Tibial nerve (tissue), 3 donors: ENCODE data around the gene FAM135A.

Source experiments
- POLR2A ChIP-seq, 2 donors: fragments of 450-650 bp; IDR thresholded peaks; one replicate each; pipeline ENCODE4 v1.6.1; 2017; ENCODE audit warnings: antibody characterized with exemption in 2 of 2, mild to moderate bottlenecking in 2 of 2, moderate library complexity in 2 of 2
- TF ChIP-seq, protein P1 (sequence below), 5 experiments: fragments of 200-600 bp in 3 of 5; fragments of 450-650 bp in 2 of 5; sonication (generic) in 3 of 5; IDR thresholded peaks; one replicate each; pipeline ENCODE4 v1.5.1; 2016 to 2019; ENCODE audit warnings: antibody characterized with exemption in 5 of 5, mild to moderate bottlenecking in 3 of 5, moderate library complexity in 2 of 5

DNA sequence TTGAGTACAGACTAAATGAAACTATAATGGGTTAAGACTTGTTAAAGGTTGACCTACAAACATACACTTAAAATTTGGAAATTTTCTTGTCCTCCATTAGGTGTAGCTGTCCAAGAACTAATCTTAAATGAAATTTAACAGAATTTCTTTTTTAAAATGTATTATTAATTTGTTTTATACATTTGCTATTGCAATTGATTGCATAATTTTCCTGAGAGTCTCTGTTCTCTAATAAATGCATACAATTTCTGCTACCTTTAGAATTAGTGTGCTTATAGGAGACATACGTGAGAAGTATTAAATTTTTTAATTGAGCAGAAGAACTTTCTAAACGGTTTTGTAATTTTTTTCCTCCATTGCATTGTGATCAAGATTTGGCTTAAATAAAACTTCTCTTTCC is 1.5 kb downstream of the FAM135A start:
- TF ChIP-seq, protein P1, sequence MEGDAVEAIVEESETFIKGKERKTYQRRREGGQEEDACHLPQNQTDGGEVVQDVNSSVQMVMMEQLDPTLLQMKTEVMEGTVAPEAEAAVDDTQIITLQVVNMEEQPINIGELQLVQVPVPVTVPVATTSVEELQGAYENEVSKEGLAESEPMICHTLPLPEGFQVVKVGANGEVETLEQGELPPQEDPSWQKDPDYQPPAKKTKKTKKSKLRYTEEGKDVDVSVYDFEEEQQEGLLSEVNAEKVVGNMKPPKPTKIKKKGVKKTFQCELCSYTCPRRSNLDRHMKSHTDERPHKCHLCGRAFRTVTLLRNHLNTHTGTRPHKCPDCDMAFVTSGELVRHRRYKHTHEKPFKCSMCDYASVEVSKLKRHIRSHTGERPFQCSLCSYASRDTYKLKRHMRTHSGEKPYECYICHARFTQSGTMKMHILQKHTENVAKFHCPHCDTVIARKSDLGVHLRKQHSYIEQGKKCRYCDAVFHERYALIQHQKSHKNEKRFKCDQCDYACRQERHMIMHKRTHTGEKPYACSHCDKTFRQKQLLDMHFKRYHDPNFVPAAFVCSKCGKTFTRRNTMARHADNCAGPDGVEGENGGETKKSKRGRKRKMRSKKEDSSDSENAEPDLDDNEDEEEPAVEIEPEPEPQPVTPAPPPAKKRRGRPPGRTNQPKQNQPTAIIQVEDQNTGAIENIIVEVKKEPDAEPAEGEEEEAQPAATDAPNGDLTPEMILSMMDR (IDR thresholded peaks at IDR 0.05): no peak
- no peak for TF ChIP-seq POLR2A (IDR thresholded peaks at IDR 0.05)
